Ectodermal cell (in vitro differentiated cells): ENCODE data around the gene SRSF12.

Experiments
- H3K27ac ChIP-seq: 2 replicates; pipeline ENCODE4 v1.7.0; 2013; ENCODE audit warnings: mild to moderate bottlenecking, low read depth, low read length; ENCODE audit not compliant: insufficient read depth, poor library complexity, severe bottlenecking
- H3K27me3 ChIP-seq: 2 replicates; pipeline ENCODE4 v1.7.0; 2013; ENCODE audit warnings: mild to moderate bottlenecking, low read length; ENCODE audit not compliant: insufficient read depth, control insufficient read depth, poor library complexity, severe bottlenecking
- H3K36me3 ChIP-seq: one replicate; pipeline ENCODE4 v1.7.0; 2013; ENCODE audit warnings: low read length; ENCODE audit not compliant: control insufficient read depth, insufficient read depth
- H3K4me1 ChIP-seq: one replicate; pipeline ENCODE4 v1.7.0; 2013; ENCODE audit warnings: low read length; ENCODE audit not compliant: control insufficient read depth, insufficient read depth
- H3K4me3 ChIP-seq: 2 replicates; pipeline ENCODE4 v1.7.0; 2013; ENCODE audit warnings: low read depth, low read length, control low read depth; ENCODE audit not compliant: insufficient read depth
- H3K9me3 ChIP-seq: 2 replicates; pipeline ENCODE4 v1.7.0; 2013; ENCODE audit warnings: mild to moderate bottlenecking, low read length, moderate library complexity; ENCODE audit not compliant: control insufficient read depth
- WGBS, 2 experiments: methylation state at CpG; one replicate each; pipeline ENCODE4 v1.1.7; 2013; ENCODE audit warnings: missing lambda C conversion rate in 2 of 2; 5-methylcytosine and 5-hydroxymethylcytosine counted together

Gene SRSF12

GRCh38 chr6:89145091-89145955 is 27.5 kb upstream of the SRSF12 start:
- peaks cover 40% of the 10 kb centered on the region for H3K27me3 ChIP-seq
- H3K4me1 ChIP-seq: no peaks in the 10 kb centered on the region
- H3K27ac ChIP-seq: no peak overlapping the region
- no peaks in the 10 kb centered on the region for H3K36me3 ChIP-seq
- peak overlapping the region; percentile 61 for H3K4me3 ChIP-seq
- whole genome bisulfite sequencing, 2 experiments: 29 to 32% methylated on average over 17 of the region's 17 CpGs
- no peaks in the 10 kb centered on the region for H3K9me3 ChIP-seq

GRCh38 chr6:89144354-89144906 is 26.6 kb upstream of the SRSF12 start:
- H3K4me3 ChIP-seq: no peak overlapping the region
- 81 to 85% methylated on average over 2 of the region's 2 CpGs for WGBS, 2 experiments
- no peaks in the 10 kb centered on the region for H3K4me1 ChIP-seq
- no peak overlapping the region for H3K27ac ChIP-seq
- peaks cover 40% of the 10 kb centered on the region for H3K27me3 ChIP-seq
- no peaks in the 10 kb centered on the region for H3K9me3 ChIP-seq
- H3K36me3 ChIP-seq: no peaks in the 10 kb centered on the region

GRCh38 chr6:89140347-89141156 is 22.7 kb upstream of the SRSF12 start:
- H3K36me3 ChIP-seq: no peaks in the 10 kb centered on the region
- H3K27ac ChIP-seq: no peak overlapping the region
- 83 to 85% methylated on average over 7 of the region's 7 CpGs for WGBS, 2 experiments
- H3K9me3 ChIP-seq: no peaks in the 10 kb centered on the region
- H3K27me3 ChIP-seq: peaks cover 17% of the 10 kb centered on the region
- no peak overlapping the region for H3K4me3 ChIP-seq
- no peaks in the 10 kb centered on the region for H3K4me1 ChIP-seq

- Histone ChIP-seq H3K36me3 (no peaks in the 10 kb centered on the region), H3K27me3 (peaks cover 9% of the 10 kb centered on the region), H3K27ac (no peak overlapping the region), H3K4me3 (no peak overlapping the region), H3K4me1 (no peaks in the 10 kb centered on the region), H3K9me3 (no peaks in the 10 kb centered on the region)
- WGBS, 2 experiments: 76 to 78% methylated on average over 5 of the region's 5 CpGs
Measured at GRCh38 chr6:89139509-89140346, 21.9 kb upstream of the SRSF12 start.

GRCh38 chr6:89138173-89138572 is 20.3 kb upstream of the SRSF12 start:
- no peaks in the 10 kb centered on the region for H3K27me3 ChIP-seq
- no peaks in the 10 kb centered on the region for H3K4me1 ChIP-seq
- H3K36me3 ChIP-seq: no peaks in the 10 kb centered on the region
- H3K4me3 ChIP-seq: no peak overlapping the region
- H3K9me3 ChIP-seq: no peaks in the 10 kb centered on the region
- 92 to 100% methylated on average over 2 of the region's 2 CpGs for WGBS, 2 experiments
- H3K27ac ChIP-seq: no peak overlapping the region

- no peaks in the 10 kb centered on the region for H3K9me3 ChIP-seq
- no peak overlapping the region for H3K4me3 ChIP-seq
- H3K27ac ChIP-seq: no peak overlapping the region
- WGBS, 2 experiments: 47 to 70% methylated on average over 2 to 3 of the region's 3 CpGs
- H3K27me3 ChIP-seq: no peaks in the 10 kb centered on the region
- H3K36me3 ChIP-seq: no peaks in the 10 kb centered on the region
- H3K4me1 ChIP-seq: no peaks in the 10 kb centered on the region
Measured at GRCh38 chr6:89134723-89135122, 16.9 kb upstream of the SRSF12 start.

GRCh38 chr6:89133981-89134380 is 16.1 kb upstream of the SRSF12 start:
- no peaks in the 10 kb centered on the region for H3K4me1 ChIP-seq
- H3K27ac ChIP-seq: no peak overlapping the region
- WGBS, 2 experiments: 66 to 70% methylated on average over 9 of the region's 9 CpGs
- no peaks in the 10 kb centered on the region for H3K9me3 ChIP-seq
- no peaks in the 10 kb centered on the region for H3K36me3 ChIP-seq
- no peaks in the 10 kb centered on the region for H3K27me3 ChIP-seq
- no peak overlapping the region for H3K4me3 ChIP-seq

GRCh38 chr6:89132057-89132456 is 14.2 kb upstream of the SRSF12 start:
- no peaks in the 10 kb centered on the region for H3K27me3 ChIP-seq
- H3K4me1 ChIP-seq: no peaks in the 10 kb centered on the region
- no peak overlapping the region for H3K4me3 ChIP-seq
- WGBS, 2 experiments: 76 to 80% methylated on average over 1 to 2 of the region's 2 CpGs
- no peaks in the 10 kb centered on the region for H3K36me3 ChIP-seq
- H3K27ac ChIP-seq: no peak overlapping the region
- no peaks in the 10 kb centered on the region for H3K9me3 ChIP-seq

GRCh38 chr6:89131599-89131998 is 13.7 kb upstream of the SRSF12 start:
- H3K27ac ChIP-seq: no peak overlapping the region
- H3K36me3 ChIP-seq: no peaks in the 10 kb centered on the region
- H3K4me1 ChIP-seq: no peaks in the 10 kb centered on the region
- H3K9me3 ChIP-seq: no peaks in the 10 kb centered on the region
- no peaks in the 10 kb centered on the region for H3K27me3 ChIP-seq
- no peak overlapping the region for H3K4me3 ChIP-seq
- 95 to 96% methylated on average over 3 of the region's 3 CpGs for WGBS, 2 experiments
